ENCODE results near the gene CDC123. TPM values are rescaled to one million over a fixed set of nuclear protein-coding genes. Genes with fewer than 3 reads are reported as not detected.

CDC123 gene
- total and polyA plus RNA-seq, 8 donors, result 51.9 to 98.6 (median 90.7) TPM

DNA sequence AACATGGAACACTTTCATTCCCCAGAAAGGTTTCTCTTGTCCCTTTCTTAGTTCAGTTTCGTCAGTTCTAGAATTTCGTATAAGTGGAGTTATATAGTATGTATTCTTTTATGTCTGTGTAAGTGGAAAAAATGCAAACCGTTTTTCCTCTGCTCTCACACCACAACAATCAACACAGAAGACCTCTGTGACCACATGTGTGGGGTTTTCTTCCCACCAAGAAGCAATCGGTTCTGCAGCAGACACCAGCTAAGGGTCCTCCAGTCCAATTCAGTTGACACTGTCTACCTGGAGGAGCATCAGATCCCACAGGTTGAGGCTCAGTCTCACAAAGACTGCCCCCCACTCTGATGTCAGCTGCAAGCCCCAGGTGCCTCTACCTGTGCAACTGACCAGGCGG, 6.2 kb downstream of the CDC123 start:
- ATAC-seq (no peak), DNase-seq (no peak)
- Histone ChIP-seq H3K27ac (no peak overlapping the region), H3K36me3 (peaks cover 0 to 67% of the 10 kb centered on the region in 2 donors), H3K27me3 (no peaks in the 10 kb centered on the region), H3K9me3 (no peaks in the 10 kb centered on the region), H3K4me3 (no peak overlapping the region), H3K4me1 (peaks cover 3 to 21% of the 10 kb centered on the region in 2 donors)
- intact Hi-C loops (cut with DNase I), result no loop called here
- TF ChIP-seq, protein P1, sequence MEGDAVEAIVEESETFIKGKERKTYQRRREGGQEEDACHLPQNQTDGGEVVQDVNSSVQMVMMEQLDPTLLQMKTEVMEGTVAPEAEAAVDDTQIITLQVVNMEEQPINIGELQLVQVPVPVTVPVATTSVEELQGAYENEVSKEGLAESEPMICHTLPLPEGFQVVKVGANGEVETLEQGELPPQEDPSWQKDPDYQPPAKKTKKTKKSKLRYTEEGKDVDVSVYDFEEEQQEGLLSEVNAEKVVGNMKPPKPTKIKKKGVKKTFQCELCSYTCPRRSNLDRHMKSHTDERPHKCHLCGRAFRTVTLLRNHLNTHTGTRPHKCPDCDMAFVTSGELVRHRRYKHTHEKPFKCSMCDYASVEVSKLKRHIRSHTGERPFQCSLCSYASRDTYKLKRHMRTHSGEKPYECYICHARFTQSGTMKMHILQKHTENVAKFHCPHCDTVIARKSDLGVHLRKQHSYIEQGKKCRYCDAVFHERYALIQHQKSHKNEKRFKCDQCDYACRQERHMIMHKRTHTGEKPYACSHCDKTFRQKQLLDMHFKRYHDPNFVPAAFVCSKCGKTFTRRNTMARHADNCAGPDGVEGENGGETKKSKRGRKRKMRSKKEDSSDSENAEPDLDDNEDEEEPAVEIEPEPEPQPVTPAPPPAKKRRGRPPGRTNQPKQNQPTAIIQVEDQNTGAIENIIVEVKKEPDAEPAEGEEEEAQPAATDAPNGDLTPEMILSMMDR (IDR thresholded peaks at IDR 0.05), result no peak

DNA sequence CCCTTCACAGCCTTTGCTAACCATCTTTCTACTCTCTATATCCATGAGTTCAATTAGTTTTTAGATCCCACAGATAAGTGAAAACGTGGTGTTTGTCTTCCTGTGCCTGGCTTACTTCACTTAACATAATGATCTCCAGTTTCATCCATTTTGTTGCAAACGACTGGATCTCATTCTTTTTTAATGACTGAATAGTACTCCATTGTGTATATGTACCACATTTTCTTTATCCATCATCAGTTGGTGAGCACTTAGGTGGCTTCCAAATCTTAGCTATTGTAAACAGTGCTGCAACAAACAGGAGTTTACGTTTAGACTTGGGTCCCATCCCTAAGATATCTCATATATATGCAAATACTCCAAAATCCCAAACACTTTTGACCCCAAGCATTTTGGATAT, 9.1 kb downstream of the CDC123 start:
- no peak overlapping the region for H3K4me3 ChIP-seq
- TF ChIP-seq, protein P1 (IDR thresholded peaks at IDR 0.05), result no peak
- intact Hi-C loops (cut with DNase I), result no loop called here
- H3K27me3 ChIP-seq, result no peaks in the 10 kb centered on the region
- H3K9me3 ChIP-seq, result no peaks in the 10 kb centered on the region
- DNase-seq, result no peak
- H3K36me3 ChIP-seq, result peaks cover 0 to 78% of the 10 kb centered on the region in 2 donors
- no peaks in the 10 kb centered on the region for H3K4me1 ChIP-seq
- ATAC-seq, result no peak
- H3K27ac ChIP-seq, result no peak overlapping the region

DNA sequence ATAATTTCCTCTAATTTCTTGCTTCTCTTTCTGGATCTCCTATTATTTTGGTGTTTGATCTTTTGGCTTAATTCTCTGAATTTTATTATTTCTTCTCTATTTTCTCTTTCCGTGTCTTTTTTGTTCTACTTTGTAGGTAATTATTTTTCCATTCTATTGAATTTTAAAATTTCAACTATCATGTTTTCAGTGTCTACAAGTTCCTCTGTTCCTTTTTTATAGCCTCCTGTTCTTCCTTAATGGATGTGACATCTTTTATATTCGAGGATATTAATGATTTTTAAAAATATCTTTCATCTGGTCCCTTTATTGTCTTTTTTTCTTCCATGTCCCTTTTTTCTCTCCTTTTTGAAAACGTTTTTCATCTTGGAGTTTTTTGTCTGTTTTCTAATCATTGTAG, 11.1 kb downstream of the CDC123 start:
- no peak overlapping the region for H3K4me3 ChIP-seq
- H3K27me3 ChIP-seq, result no peaks in the 10 kb centered on the region
- peaks cover 0 to 78% of the 10 kb centered on the region in 2 donors for H3K36me3 ChIP-seq
- TF ChIP-seq, protein P1 (IDR thresholded peaks at IDR 0.05), result no peak
- DNase-seq, result no peak
- H3K27ac ChIP-seq, result no peak overlapping the region
- H3K4me1 ChIP-seq, result no peaks in the 10 kb centered on the region
- intact Hi-C loops (cut with DNase I), result no loop called here
- no peak for ATAC-seq
- no peaks in the 10 kb centered on the region for H3K9me3 ChIP-seq

DNA sequence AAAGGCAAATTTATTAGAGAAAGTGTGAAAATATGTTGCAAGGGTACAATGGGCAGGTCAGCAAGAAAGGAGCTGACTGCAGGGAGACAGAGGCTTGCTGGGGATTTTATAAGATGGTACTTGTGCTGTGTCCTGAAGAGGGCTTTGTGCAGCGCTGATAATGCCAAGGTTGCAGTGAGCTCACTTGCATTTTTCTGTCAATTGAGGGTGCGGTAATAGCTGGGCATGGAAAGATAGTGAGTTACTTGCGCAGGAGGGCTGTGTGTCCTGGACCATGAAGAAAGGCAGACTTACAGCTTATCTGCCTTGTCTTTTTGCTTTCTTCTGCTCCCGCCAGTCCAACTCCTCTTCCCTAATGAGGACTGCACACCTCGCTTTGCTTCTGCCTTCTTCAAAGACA, 12.5 kb downstream of the CDC123 start:
- peaks cover 0 to 71% of the 10 kb centered on the region in 2 donors for H3K36me3 ChIP-seq
- H3K27me3 ChIP-seq, result no peaks in the 10 kb centered on the region
- intact Hi-C loops (cut with DNase I), result no loop called here
- H3K4me1 ChIP-seq, result no peaks in the 10 kb centered on the region
- no peak for ATAC-seq
- TF ChIP-seq, protein P1 (IDR thresholded peaks at IDR 0.05), result no peak
- H3K4me3 ChIP-seq, result no peak overlapping the region
- H3K27ac ChIP-seq, result no peak overlapping the region
- no peak for DNase-seq
- no peaks in the 10 kb centered on the region for H3K9me3 ChIP-seq

DNA sequence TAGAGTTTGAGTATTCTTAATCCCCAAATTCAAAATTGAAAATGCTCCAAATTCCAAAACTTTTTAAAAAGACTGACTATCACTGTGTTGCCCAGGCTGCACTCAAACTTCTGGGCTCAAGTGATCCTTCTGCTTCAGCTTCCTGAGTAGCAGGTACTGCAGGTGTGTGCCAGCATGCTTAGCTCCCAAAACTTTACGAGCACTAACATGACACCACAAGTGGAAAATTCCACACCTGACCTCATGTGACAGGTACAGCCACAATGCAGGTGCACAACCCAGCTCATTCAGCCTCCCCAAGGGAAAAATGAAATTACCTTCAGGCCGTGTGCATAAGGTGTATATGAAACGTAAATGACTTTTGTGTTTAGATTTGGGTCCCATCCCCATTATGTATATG, 16.5 kb downstream of the CDC123 start:
- Histone ChIP-seq H3K27me3 (no peaks in the 10 kb centered on the region), H3K9me3 (no peaks in the 10 kb centered on the region), H3K27ac (no peak overlapping the region), H3K4me3 (no peak overlapping the region), H3K4me1 (peaks cover 3 to 13% of the 10 kb centered on the region in 2 donors), H3K36me3 (peaks cover 0 to 65% of the 10 kb centered on the region in 2 donors)
- ATAC-seq (no peak), DNase-seq (no peak)
- intact Hi-C loops (cut with DNase I), result no loop called here
- TF ChIP-seq, protein P1 (IDR thresholded peaks at IDR 0.05), result no peak

Data from left lung (tissue), 10 donors.